HG02571 (cell line): ENCODE measurements around the gene BGN.

ENCODE experiments used
- ATAC-seq: cut with Tn5 transposase; IDR thresholded peaks from one replicate; pipeline ENCODE4 v1.9.1; 2021; ENCODE audit warnings: mild to moderate bottlenecking, moderate library complexity; ENCODE audit not compliant: unreplicated experiment

The BGN gene

GRCh38 chrX:153481043-153481442, 13.7 kb upstream of the BGN start:
- no peak for ATAC-seq

GRCh38 chrX:153482376-153483015, 12.3 kb upstream of the BGN start:
- no peak for ATAC-seq

GRCh38 chrX:153485396-153486080, 9.2 kb upstream of the BGN start:
- ATAC-seq: no peak

- ATAC-seq: no peak
Measured at GRCh38 chrX:153486171-153486570, 8.6 kb upstream of the BGN start.

GRCh38 chrX:153487590-153488071, 7.1 kb upstream of the BGN start:
- ATAC-seq: no peak

- ATAC-seq: no peak
Measured at GRCh38 chrX:153488231-153488914, 6.4 kb upstream of the BGN start.

- no peak for ATAC-seq
Measured at GRCh38 chrX:153490217-153490930, 4.4 kb upstream of the BGN start.

GRCh38 chrX:153491351-153491914, 3.3 kb upstream of the BGN start:
- ATAC-seq: no peak

- no peak for ATAC-seq
Measured at GRCh38 chrX:153491918-153492317, 2.9 kb upstream of the BGN start.

- no peak for ATAC-seq
Measured at GRCh38 chrX:153492543-153492942, 2.2 kb upstream of the BGN start.

- no peak for ATAC-seq
Measured at GRCh38 chrX:153493085-153493484, 1.7 kb upstream of the BGN start.

GRCh38 chrX:153494061-153494460, 719 bp upstream of the BGN start:
- ATAC-seq: no peak

GRCh38 chrX:153495362-153495751, 577 bp downstream of the BGN start:
- ATAC-seq: no peak

GRCh38 chrX:153495903-153496589, 1.3 kb downstream of the BGN start:
- ATAC-seq: no peak

- no peak for ATAC-seq
Measured at GRCh38 chrX:153496590-153496959, 1.8 kb downstream of the BGN start.

GRCh38 chrX:153498453-153498852, 3.7 kb downstream of the BGN start:
- ATAC-seq: no peak

- ATAC-seq: no peak
Measured at GRCh38 chrX:153499341-153499740, 4.6 kb downstream of the BGN start.

- ATAC-seq: no peak
Measured at GRCh38 chrX:153499876-153500275, 5.1 kb downstream of the BGN start.

GRCh38 chrX:153500676-153501280, 6.0 kb downstream of the BGN start:
- no peak for ATAC-seq

- ATAC-seq: no peak
Measured at GRCh38 chrX:153501530-153501929, 6.8 kb downstream of the BGN start.
